Activated CD4-positive, alpha-beta memory T cell treated with anti-CD3 and anti-CD28 coated beads for 36 hours (primary cell): ENCODE measurements around the gene VWF. TPM values are rescaled to one million over a fixed set of nuclear protein-coding genes. Genes with fewer than 3 reads are reported as not detected.

Experiments used
- CTCF ChIA-PET: fragments of 350-600 bp; sonication (Branson Sonifier 250); formaldehyde crosslinking; loops from one replicate; lab custom pipeline; 2021; ENCODE audit warnings: antibody characterized with exemption, inconsistent platforms; lab: Charles Lee
- POLR2A ChIA-PET: fragments of 350-600 bp; sonication (Branson Sonifier 250); formaldehyde crosslinking; loops from one replicate; lab custom pipeline; 2021; ENCODE audit warnings: antibody characterized with exemption; lab: Charles Lee
- DNase-seq: peaks from one replicate; pipeline ENCODE4 v3.0.0-alpha.2; 2020
- H3K27ac Mint-ChIP-seq: one replicate; pipeline ENCODE4 v1.8.0; 2021; ENCODE audit warnings: mixed read lengths
- H3K27me3 Mint-ChIP-seq: one replicate; pipeline ENCODE4 v1.8.0; 2021; ENCODE audit warnings: mixed read lengths
- H3K36me3 Mint-ChIP-seq: one replicate; pipeline ENCODE4 v1.8.0; 2021; ENCODE audit warnings: mixed read lengths
- H3K4me1 Mint-ChIP-seq: one replicate; pipeline ENCODE4 v1.8.0; 2021; ENCODE audit warnings: low read depth, mixed read lengths
- H3K4me3 Mint-ChIP-seq: one replicate; pipeline ENCODE4 v1.8.0; 2021; ENCODE audit warnings: mild to moderate bottlenecking, mixed read lengths
- H3K9me3 Mint-ChIP-seq: one replicate; pipeline ENCODE4 v1.8.0; 2021; ENCODE audit warnings: mixed read lengths
- intact Hi-C: fragments of 100-400 bp; cut with micrococcal nuclease; formaldehyde crosslinking; loops from one replicate; pipeline ENCODE4 v1.15.1; 2023
- total RNA-seq, 2 experiments: library from RNA; stranded (reverse); gene quantifications; one replicate each; pipeline ENCODE4 v1.2.3, GENCODE V29; 2021

Gene VWF
- total RNA-seq, 2 experiments from 2014 or later: not detected

DNA sequence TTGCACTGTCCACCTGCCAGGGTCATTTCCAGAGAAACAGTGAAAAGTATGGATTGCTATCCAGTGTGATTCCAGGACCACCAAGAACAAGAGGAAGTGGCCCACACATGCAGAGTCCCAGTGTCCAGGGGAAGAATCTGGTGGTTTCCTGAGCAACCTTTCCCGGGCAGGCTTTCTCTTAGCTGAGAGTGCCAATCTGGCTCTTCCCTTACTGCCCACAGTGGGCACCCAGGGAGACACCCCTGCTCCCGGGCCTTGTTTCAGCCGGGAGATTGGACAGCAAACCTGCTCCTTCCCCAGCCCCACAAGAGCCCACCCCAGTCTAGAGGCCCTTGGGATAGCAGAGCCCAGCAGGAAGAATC, 62.1 kb downstream of the VWF start:
- intact Hi-C loops: loop anchor here (2.0 kb wide), 1 partner anchor 222 kb away; no protein-coding TSS in a partner anchor
- CTCF ChIA-PET: interaction anchor here (1.0 kb wide), 1 partner anchor 217 kb away, joined by 4 read pairs; no protein-coding TSS in a partner anchor
- no peaks in the 10 kb centered on the region for H3K36me3 Mint-ChIP-seq

GRCh38 chr12:6061660-6062059, 62.8 kb downstream of the VWF start:
- intact Hi-C loops: loop anchor here (2.0 kb wide), 1 partner anchor 223 kb away; no protein-coding TSS in a partner anchor
- CTCF ChIA-PET: interaction anchor here (3.1 kb wide), 1 partner anchor 217 kb away, joined by 16 read pairs; no protein-coding TSS in a partner anchor

More for the DNA sequence above, 62.1 kb downstream of the VWF start:
- DNase-seq: no peak
- Mint-ChIP-seq H3K27me3 (no peaks in the 10 kb centered on the region), H3K4me1 (no peaks in the 10 kb centered on the region), H3K4me3 (no peak overlapping the region), H3K9me3 (no peaks in the 10 kb centered on the region), H3K27ac (no peak overlapping the region)
- POLR2A ChIA-PET: no interaction called here

DNA sequence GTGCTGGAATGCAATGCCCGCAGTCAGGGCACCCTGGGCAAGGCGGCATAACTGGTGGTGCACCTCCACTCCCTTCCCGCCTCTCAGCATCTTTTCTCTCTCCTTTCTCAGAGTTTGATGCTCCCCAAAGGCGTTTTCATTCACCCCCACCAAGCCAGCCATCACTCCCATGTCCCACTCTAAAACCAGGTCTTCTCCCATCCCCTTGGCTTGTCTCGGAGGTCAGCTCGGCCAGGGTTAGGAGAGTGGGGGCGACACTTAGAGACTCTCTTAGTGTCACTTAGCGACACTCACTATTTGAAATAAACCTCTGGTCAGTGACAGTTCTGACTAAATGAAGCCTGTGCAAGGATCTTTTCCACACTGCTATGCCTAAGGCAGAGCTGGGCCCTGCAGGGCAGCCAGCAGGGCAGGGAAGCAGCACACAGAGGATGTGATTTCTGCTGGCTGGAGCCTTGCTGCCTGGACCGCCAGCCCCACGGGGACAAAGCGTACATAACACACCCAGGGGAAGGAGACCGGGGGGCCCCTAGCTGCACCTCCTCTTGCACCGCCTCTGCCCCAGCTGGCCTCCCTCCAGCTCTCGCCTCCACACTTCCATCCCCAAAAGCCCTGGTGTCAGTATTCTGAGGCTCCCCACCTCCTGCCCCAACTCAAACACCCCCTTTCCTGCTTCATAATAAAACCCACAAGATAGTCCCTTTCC, 64.5 kb downstream of the VWF start:
- Mint-ChIP-seq H3K9me3 (no peaks in the 10 kb centered on the region), H3K36me3 (no peaks in the 10 kb centered on the region), H3K27me3 (peaks cover 7% of the 10 kb centered on the region), H3K27ac (no peak overlapping the region), H3K4me1 (no peaks in the 10 kb centered on the region), H3K4me3 (no peak overlapping the region)
- ChIA-PET CTCF (interaction anchor here (3.1 kb wide), 1 partner anchor 219 kb away, joined by 16 read pairs; no protein-coding TSS in a partner anchor), POLR2A (no interaction called here)
- DNase-seq: no peak
- intact Hi-C loops: no loop called here

More at GRCh38 chr12:6061660-6062059, 62.8 kb downstream of the VWF start:
- Mint-ChIP-seq H3K4me1 (no peaks in the 10 kb centered on the region), H3K36me3 (no peaks in the 10 kb centered on the region), H3K27ac (no peak overlapping the region), H3K9me3 (no peaks in the 10 kb centered on the region), H3K4me3 (no peak overlapping the region), H3K27me3 (peaks cover 3% of the 10 kb centered on the region)
- POLR2A ChIA-PET: no interaction called here
- DNase-seq: no peak

GRCh38 chr12:6059221-6059620, 65.2 kb downstream of the VWF start:
- POLR2A ChIA-PET: no interaction called here
- intact Hi-C loops: no loop called here
- H3K27ac Mint-ChIP-seq: no peak overlapping the region

GRCh38 chr12:6058481-6059161, 65.8 kb downstream of the VWF start:
- H3K36me3 Mint-ChIP-seq: no peaks in the 10 kb centered on the region
- H3K27ac Mint-ChIP-seq: no peak overlapping the region
- H3K27me3 Mint-ChIP-seq: peaks cover 7% of the 10 kb centered on the region
- H3K4me3 Mint-ChIP-seq: no peak overlapping the region
- no peaks in the 10 kb centered on the region for H3K4me1 Mint-ChIP-seq
- ChIA-PET POLR2A (no interaction called here), CTCF (interaction anchor here (1.1 to 3.1 kb wide), 4 partner anchors 21 to 220 kb away, joined by 3 to 16 read pairs (median 5); no protein-coding TSS in a partner anchor)
- DNase-seq: no peak
- no peaks in the 10 kb centered on the region for H3K9me3 Mint-ChIP-seq
- intact Hi-C loops: no loop called here

More at GRCh38 chr12:6059221-6059620, 65.2 kb downstream of the VWF start:
- peaks cover 7% of the 10 kb centered on the region for H3K27me3 Mint-ChIP-seq
- no peaks in the 10 kb centered on the region for H3K4me1 Mint-ChIP-seq
- CTCF ChIA-PET: interaction anchor here (1.1 to 3.1 kb wide), 3 partner anchors 22 to 220 kb away, joined by 4 to 16 read pairs (median 6); no protein-coding TSS in a partner anchor
- H3K4me3 Mint-ChIP-seq: no peak overlapping the region
- DNase-seq: no peak
- no peaks in the 10 kb centered on the region for H3K9me3 Mint-ChIP-seq
- no peaks in the 10 kb centered on the region for H3K36me3 Mint-ChIP-seq

DNA sequence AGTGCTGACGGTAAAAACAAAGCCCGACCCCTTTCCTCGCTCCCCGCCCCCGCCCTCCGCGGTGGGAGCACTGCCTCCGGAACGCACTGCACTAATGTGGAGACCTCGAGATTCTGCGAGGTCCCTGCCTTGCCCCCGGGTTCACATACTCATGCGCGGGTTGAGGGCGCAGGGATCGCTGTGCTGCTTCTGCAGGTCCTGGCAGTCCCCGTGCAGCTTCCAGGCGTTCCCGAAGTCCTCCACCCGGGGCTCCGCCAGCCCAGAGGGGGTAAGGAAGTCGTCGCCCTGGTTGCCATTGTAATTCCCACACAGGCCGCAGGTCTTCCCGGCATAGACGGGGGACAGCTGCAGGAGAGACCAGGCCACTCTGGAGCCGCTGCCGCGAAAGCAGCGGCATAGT, 66.8 kb downstream of the VWF start:
- no peaks in the 10 kb centered on the region for H3K36me3 Mint-ChIP-seq
- H3K27ac Mint-ChIP-seq: no peak overlapping the region
- no peaks in the 10 kb centered on the region for H3K9me3 Mint-ChIP-seq
- no peak overlapping the region for H3K4me3 Mint-ChIP-seq
- CTCF ChIA-PET: interaction anchor here (1.5 to 1.8 kb wide), 2 partner anchors 20 to 221 kb away, joined by 3 to 6 read pairs; no protein-coding TSS in a partner anchor
- no peaks in the 10 kb centered on the region for H3K4me1 Mint-ChIP-seq
- peaks cover 7% of the 10 kb centered on the region for H3K27me3 Mint-ChIP-seq
- POLR2A ChIA-PET: no interaction called here
- no peak for DNase-seq
- intact Hi-C loops: no loop called here

- H3K36me3 Mint-ChIP-seq: no peaks in the 10 kb centered on the region
- no peaks in the 10 kb centered on the region for H3K9me3 Mint-ChIP-seq
- ChIA-PET CTCF (interaction anchor here (1.5 kb wide), 1 partner anchor 222 kb away, joined by 3 read pairs; no protein-coding TSS in a partner anchor), POLR2A (no interaction called here)
- H3K27ac Mint-ChIP-seq: no peak overlapping the region
- peaks cover 7% of the 10 kb centered on the region for H3K27me3 Mint-ChIP-seq
- H3K4me3 Mint-ChIP-seq: no peak overlapping the region
- no peaks in the 10 kb centered on the region for H3K4me1 Mint-ChIP-seq
- intact Hi-C loops: no loop called here
- DNase-seq: peak; percentile 20
These were observed 67.8 kb downstream of the VWF start for GRCh38 chr12:6056406-6057240.

DNA sequence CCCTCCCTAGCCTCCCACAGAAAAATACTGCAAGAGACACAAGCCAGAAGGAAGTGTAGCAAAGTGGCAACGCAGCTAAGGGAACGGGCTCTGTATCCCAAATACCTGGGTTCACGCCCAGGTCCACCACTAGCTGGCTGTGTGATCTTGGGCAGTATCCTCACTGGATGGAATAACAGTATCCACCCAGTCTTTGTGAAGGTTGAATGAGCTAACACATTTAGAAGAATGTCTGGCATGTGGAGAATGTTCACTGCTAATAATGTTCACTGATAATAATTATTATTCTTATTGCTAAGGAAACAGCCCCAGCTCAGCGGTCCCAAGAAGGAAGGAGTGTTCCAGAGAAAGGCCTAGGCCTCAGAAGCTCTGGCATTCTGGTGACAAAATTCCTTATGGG, 70.9 kb downstream of the VWF start:
- ChIA-PET POLR2A (no interaction called here), CTCF (interaction anchor here (0.8 to 1.9 kb wide), 5 partner anchors 14 to 233 kb away, joined by 3 to 5 read pairs (median 4); no protein-coding TSS in a partner anchor)
- intact Hi-C loops: no loop called here
- no peaks in the 10 kb centered on the region for H3K36me3 Mint-ChIP-seq
- H3K4me1 Mint-ChIP-seq: no peaks in the 10 kb centered on the region
- DNase-seq: no peak
- no peaks in the 10 kb centered on the region for H3K9me3 Mint-ChIP-seq
- peaks cover 9% of the 10 kb centered on the region for H3K27me3 Mint-ChIP-seq
- H3K27ac Mint-ChIP-seq: no peak overlapping the region
- H3K4me3 Mint-ChIP-seq: no peak overlapping the region

DNA sequence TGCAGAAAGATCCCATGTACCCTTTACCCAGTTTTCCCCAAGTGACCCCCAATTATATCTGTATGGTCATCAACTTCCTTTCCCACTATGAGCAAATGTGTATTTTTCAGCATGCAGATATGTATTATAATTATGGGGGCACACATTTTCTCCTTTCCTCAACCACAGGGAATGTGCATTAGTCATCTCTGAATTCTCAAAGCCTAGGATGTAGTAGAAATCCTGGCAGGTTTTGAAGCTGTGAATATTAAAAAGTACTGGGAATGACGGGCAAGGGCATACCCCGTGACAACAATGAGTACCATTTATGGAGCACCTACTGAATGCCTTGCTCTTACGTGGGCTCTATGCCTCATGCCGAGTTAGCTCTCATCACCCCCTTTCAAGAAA, 71.5 kb downstream of the VWF start:
- Mint-ChIP-seq H3K9me3 (no peaks in the 10 kb centered on the region), H3K36me3 (no peaks in the 10 kb centered on the region), H3K27ac (no peak overlapping the region), H3K27me3 (peaks cover 9% of the 10 kb centered on the region), H3K4me3 (no peak overlapping the region), H3K4me1 (no peaks in the 10 kb centered on the region)
- ChIA-PET POLR2A (no interaction called here), CTCF (interaction anchor here (0.8 to 1.9 kb wide), 4 partner anchors 14 to 227 kb away, joined by 3 to 5 read pairs (median 4); no protein-coding TSS in a partner anchor)
- intact Hi-C loops: no loop called here
- no peak for DNase-seq

- DNase-seq: no peak
- POLR2A ChIA-PET: no interaction called here
- no peaks in the 10 kb centered on the region for H3K4me1 Mint-ChIP-seq
- no peak overlapping the region for H3K4me3 Mint-ChIP-seq
- no peak overlapping the region for H3K27ac Mint-ChIP-seq
- H3K9me3 Mint-ChIP-seq: no peaks in the 10 kb centered on the region
- H3K27me3 Mint-ChIP-seq: peaks cover 9% of the 10 kb centered on the region
- H3K36me3 Mint-ChIP-seq: no peaks in the 10 kb centered on the region
- intact Hi-C loops: no loop called here
- CTCF ChIA-PET: interaction anchor here (0.8 to 1.9 kb wide), 4 partner anchors 13 to 228 kb away, joined by 3 to 5 read pairs (median 4); no protein-coding TSS in a partner anchor
These were observed 72.1 kb downstream of the VWF start for GRCh38 chr12:6052206-6052939.

GRCh38 chr12:6049992-6050391, 74.5 kb downstream of the VWF start:
- CTCF ChIA-PET: interaction anchor here (2.0 kb wide), 1 partner anchor 62 kb away, joined by 6 read pairs; no protein-coding TSS in a partner anchor
- H3K4me3 Mint-ChIP-seq: no peak overlapping the region
- intact Hi-C loops: no loop called here
- no peak for DNase-seq
- H3K27me3 Mint-ChIP-seq: peaks cover 6% of the 10 kb centered on the region
- POLR2A ChIA-PET: no interaction called here
- no peaks in the 10 kb centered on the region for H3K9me3 Mint-ChIP-seq
- no peak overlapping the region for H3K27ac Mint-ChIP-seq
- no peaks in the 10 kb centered on the region for H3K36me3 Mint-ChIP-seq
- H3K4me1 Mint-ChIP-seq: no peaks in the 10 kb centered on the region
